GM12891 (cell line): Measurements from ENCODE around the gene ZFAND3.
"Not testable (repeated sequence)": the region's sequence is repeated elsewhere in the genome, so short reads cannot be mapped to it uniquely, and the experiment has no call there.

Source experiments
- DNase-seq: peaks from one replicate; pipeline ENCODE4 v3.0.0; 2011; ENCODE audit warnings: low spot score; ENCODE audit not compliant: insufficient read length
- FAIRE-seq: peaks from 2 replicates; lab custom pipeline; 2011; peaks lifted over from hg19 to GRCh38; lab: Jason Lieb, UNC
- PAX5 ChIP-seq: IDR thresholded peaks from 2 replicates; pipeline ENCODE4 v1.6.1; 2011; ENCODE audit warnings: low read length, moderate library complexity, mild to moderate bottlenecking; ENCODE audit not compliant: insufficient read depth, severe bottlenecking
- POLR2A ChIP-seq: IDR thresholded peaks from 2 replicates; pipeline ENCODE4 v1.6.1; 2011; ENCODE audit warnings: low read depth, low read length, control low read depth
- POLR2AphosphoS5 ChIP-seq: IDR thresholded peaks from 2 replicates; pipeline ENCODE4 v1.6.1; 2011; ENCODE audit warnings: low read depth, low read length, control low read depth
- POU2F2 ChIP-seq: IDR thresholded peaks from 2 replicates; pipeline ENCODE4 v1.6.1; 2011; ENCODE audit warnings: low read depth, mild to moderate bottlenecking, control low read depth, low read length, moderate library complexity
- SPI1 ChIP-seq: IDR thresholded peaks from 2 replicates; pipeline ENCODE4 v1.6.1; 2011; ENCODE audit warnings: low read depth, low read length, control low read depth
- TAF1 ChIP-seq: IDR thresholded peaks from 2 replicates; pipeline ENCODE4 v1.6.1; 2011; ENCODE audit warnings: low read depth, low read length, control low read depth

The ZFAND3 gene

GRCh38 chr6:37868447-37868825, 48.9 kb downstream of the ZFAND3 start:
- FAIRE-seq, result no peak
- no peak for DNase-seq

GRCh38 chr6:37871616-37872372, 52.3 kb downstream of the ZFAND3 start:
- DNase-seq, result no peak
- FAIRE-seq, result no peak
- no peak for TF ChIP-seq SPI1
- no peak for TF ChIP-seq POLR2A
- TF ChIP-seq PAX5, result no peak
- TF ChIP-seq POLR2AphosphoS5, result no peak
- TF ChIP-seq TAF1, result no peak
- TF ChIP-seq POU2F2, result no peak

More at GRCh38 chr6:37868447-37868825, 48.9 kb downstream of the ZFAND3 start:
- no peak for TF ChIP-seq PAX5
- no peak for TF ChIP-seq POLR2AphosphoS5
- no peak for TF ChIP-seq POLR2A
- TF ChIP-seq POU2F2, result no peak
- TF ChIP-seq SPI1, result no peak
- TF ChIP-seq TAF1, result no peak

GRCh38 chr6:37872373-37872745, 52.8 kb downstream of the ZFAND3 start:
- no peak for TF ChIP-seq POLR2AphosphoS5
- TF ChIP-seq POU2F2, result no peak
- no peak for TF ChIP-seq SPI1
- TF ChIP-seq PAX5, result no peak
- TF ChIP-seq POLR2A, result no peak
- TF ChIP-seq TAF1, result no peak
- DNase-seq, result no peak
- no peak for FAIRE-seq

- FAIRE-seq (no peak), DNase-seq (no peak)
- TF ChIP-seq POU2F2 (no peak), TAF1 (no peak), POLR2AphosphoS5 (no peak), SPI1 (no peak), POLR2A (no peak), PAX5 (no peak)
Observed at GRCh38 chr6:37874726-37875125, 55.2 kb downstream of the ZFAND3 start.

GRCh38 chr6:37875561-37876309, 56.2 kb downstream of the ZFAND3 start:
- no peak for DNase-seq
- FAIRE-seq, result no peak
- TF ChIP-seq PAX5, result no peak
- no peak for TF ChIP-seq POLR2AphosphoS5
- TF ChIP-seq POU2F2, result no peak
- TF ChIP-seq SPI1, result no peak
- no peak for TF ChIP-seq TAF1
- no peak for TF ChIP-seq POLR2A

- FAIRE-seq, result no peak
- DNase-seq, result no peak
- TF ChIP-seq POU2F2, result no peak
- no peak for TF ChIP-seq SPI1
- no peak for TF ChIP-seq POLR2A
- no peak for TF ChIP-seq TAF1
- TF ChIP-seq POLR2AphosphoS5, result no peak
- no peak for TF ChIP-seq PAX5
Observed at GRCh38 chr6:37876843-37877242, 57.3 kb downstream of the ZFAND3 start.

GRCh38 chr6:37877373-37878149, 58.0 kb downstream of the ZFAND3 start:
- TF ChIP-seq POLR2A (no peak), POLR2AphosphoS5 (no peak), TAF1 (no peak), PAX5 (no peak), POU2F2 (no peak), SPI1 (no peak)
- DNase-seq (no peak), FAIRE-seq (peak; percentile 40)

- TF ChIP-seq POLR2A, result no peak
- TF ChIP-seq SPI1, result no peak
- TF ChIP-seq POLR2AphosphoS5, result no peak
- no peak for TF ChIP-seq TAF1
- TF ChIP-seq PAX5, result no peak
- no peak for TF ChIP-seq POU2F2
- DNase-seq, result no peak
Observed at GRCh38 chr6:37878150-37878710, 58.7 kb downstream of the ZFAND3 start.

GRCh38 chr6:37880602-37881001, 61.1 kb downstream of the ZFAND3 start:
- DNase-seq, FAIRE-seq: not testable (repeated sequence)

More at GRCh38 chr6:37878150-37878710, 58.7 kb downstream of the ZFAND3 start:
- FAIRE-seq, result no peak
